DOHH2 (cell line): Measurements from ENCODE around the gene ZER1.

Source experiments
- H3F3A ChIP-seq: fragments of 200-600 bp; sonication (generic), shearing (Covaris generic); 2 replicates; pipeline ENCODE4 v1.6.0; 2016; ENCODE audit warnings: antibody characterized with exemption, mild to moderate bottlenecking; ENCODE audit not compliant: control insufficient read depth, insufficient read depth
- H3K27ac ChIP-seq: fragments of 200-600 bp; sonication (generic); 2 replicates; pipeline ENCODE4 v1.5.1; 2014; ENCODE audit warnings: low read depth, mild to moderate bottlenecking, low read length, moderate library complexity
- H3K27me3 ChIP-seq: fragments of 200-600 bp; sonication (generic); 2 replicates; pipeline ENCODE4 v1.6.1; 2014; ENCODE audit warnings: mild to moderate bottlenecking, low read length, mixed read lengths; ENCODE audit not compliant: control insufficient read depth
- H3K36me3 ChIP-seq: fragments of 200-600 bp; sonication (generic); 2 replicates; pipeline ENCODE4 v1.6.1; 2014; ENCODE audit warnings: mild to moderate bottlenecking, low read length, moderate library complexity, mixed read lengths; ENCODE audit not compliant: control insufficient read depth
- H3K4me1 ChIP-seq: fragments of 200-600 bp; sonication (generic); 2 replicates; pipeline ENCODE4 v1.6.1; 2014; ENCODE audit warnings: mild to moderate bottlenecking, low read length, mixed read lengths; ENCODE audit not compliant: control insufficient read depth
- H3K4me2 ChIP-seq: fragments of 200-600 bp; sonication (generic); 2 replicates; pipeline ENCODE4 v1.6.0; 2014; ENCODE audit warnings: mild to moderate bottlenecking, low read length, moderate library complexity
- H3K4me3 ChIP-seq: fragments of 200-600 bp; sonication (generic); 2 replicates; pipeline ENCODE4 v1.5.1; 2014; ENCODE audit warnings: mild to moderate bottlenecking, low read length, mixed read lengths
- H3K79me2 ChIP-seq: fragments of 200-600 bp; sonication (generic); 2 replicates; pipeline ENCODE4 v1.6.1; 2014; ENCODE audit warnings: mild to moderate bottlenecking, low read length, mixed read lengths; ENCODE audit not compliant: control insufficient read depth
- H3K9me2 ChIP-seq: fragments of 200-600 bp; sonication (generic); replicated peaks from 2 replicates; pipeline ENCODE4 v1.6.1; 2014; ENCODE audit warnings: mild to moderate bottlenecking, low read length, mixed read lengths; ENCODE audit not compliant: control insufficient read depth
- H3K9me3 ChIP-seq: fragments of 200-600 bp; sonication (generic); 2 replicates; pipeline ENCODE4 v1.6.1; 2014; ENCODE audit warnings: antibody characterized with exemption, low read length, mixed read lengths; ENCODE audit not compliant: control insufficient read depth, insufficient read depth
- H4K20me1 ChIP-seq: fragments of 200-600 bp; sonication (generic); 2 replicates; pipeline ENCODE4 v1.6.0; 2014; ENCODE audit warnings: low read depth, mild to moderate bottlenecking, antibody characterized with exemption, low read length, moderate library complexity; ENCODE audit not compliant: control insufficient read depth, insufficient read depth
- CTCF ChIP-seq: fragments of 200-600 bp; sonication (generic); IDR thresholded peaks from one replicate; pipeline ENCODE4 v1.5.1; 2014; ENCODE audit warnings: antibody characterized with exemption, mild to moderate bottlenecking, low read depth, low read length; ENCODE audit not compliant: poor library complexity, severe bottlenecking
- EZH2phosphoT487 ChIP-seq: fragments of 200-600 bp; sonication (generic); IDR thresholded peaks from 2 replicates; pipeline ENCODE4 v1.6.1; 2017; ENCODE audit warnings: borderline replicate concordance, mild to moderate bottlenecking, antibody characterized with exemption, low read length, moderate library complexity, mixed read lengths

Gene ZER1

GRCh38 chr9:128771094-128771721, 519 bp downstream of the ZER1 start:
- Histone ChIP-seq H3K9me2 (no peaks in the 10 kb centered on the region), H4K20me1 (no peaks in the 10 kb centered on the region), H3K36me3 (no peaks in the 10 kb centered on the region; the same call in 1 of the 2 replicates), H3K9me3 (peaks cover 5% of the 10 kb centered on the region), H3K4me2 (peak overlapping the region; percentile 96), H3F3A (peaks cover 5% of the 10 kb centered on the region; the same call in 1 of the 2 replicates), H3K27ac (peak overlapping the region; percentile 74), H3K27me3 (no peaks in the 10 kb centered on the region), H3K79me2 (peaks cover 20% of the 10 kb centered on the region), H3K4me1 (peaks cover 24% of the 10 kb centered on the region), H3K4me3 (peak overlapping the region; percentile 84)
- TF ChIP-seq CTCF = no peak
- TF ChIP-seq EZH2phosphoT487 = no peak

GRCh38 chr9:128770286-128771030, 1.3 kb downstream of the ZER1 start:
- Histone ChIP-seq H3F3A (peaks cover 3% of the 10 kb centered on the region; the same call in 1 of the 2 replicates), H3K36me3 (no peaks in the 10 kb centered on the region; the same call in 1 of the 2 replicates), H4K20me1 (no peaks in the 10 kb centered on the region), H3K27me3 (no peaks in the 10 kb centered on the region), H3K9me2 (no peaks in the 10 kb centered on the region), H3K27ac (no peak overlapping the region), H3K4me3 (peak overlapping the region; percentile 84), H3K79me2 (peaks cover 20% of the 10 kb centered on the region), H3K4me1 (peaks cover 21% of the 10 kb centered on the region), H3K4me2 (peak overlapping the region; percentile 96), H3K9me3 (no peaks in the 10 kb centered on the region)
- TF ChIP-seq EZH2phosphoT487 = no peak
- TF ChIP-seq CTCF = no peak

GRCh38 chr9:128768606-128769005, 3.1 kb downstream of the ZER1 start:
- Histone ChIP-seq H3K9me2 (no peaks in the 10 kb centered on the region), H3F3A (peaks cover 3% of the 10 kb centered on the region; the same call in 1 of the 2 replicates), H4K20me1 (no peaks in the 10 kb centered on the region), H3K27ac (no peak overlapping the region), H3K4me1 (peaks cover 21% of the 10 kb centered on the region), H3K36me3 (no peaks in the 10 kb centered on the region; the same call in 1 of the 2 replicates), H3K4me2 (no peak overlapping the region), H3K27me3 (no peaks in the 10 kb centered on the region), H3K4me3 (no peak overlapping the region), H3K9me3 (no peaks in the 10 kb centered on the region), H3K79me2 (peaks cover 20% of the 10 kb centered on the region)
- TF ChIP-seq CTCF = no peak
- no peak for TF ChIP-seq EZH2phosphoT487
